ENCODE data around the gene GPC5.
"Not testable (repeated sequence)": the region's sequence is repeated elsewhere in the genome, so short reads cannot be mapped to it uniquely, and the experiment has no call there.

GPC5 gene

DNA sequence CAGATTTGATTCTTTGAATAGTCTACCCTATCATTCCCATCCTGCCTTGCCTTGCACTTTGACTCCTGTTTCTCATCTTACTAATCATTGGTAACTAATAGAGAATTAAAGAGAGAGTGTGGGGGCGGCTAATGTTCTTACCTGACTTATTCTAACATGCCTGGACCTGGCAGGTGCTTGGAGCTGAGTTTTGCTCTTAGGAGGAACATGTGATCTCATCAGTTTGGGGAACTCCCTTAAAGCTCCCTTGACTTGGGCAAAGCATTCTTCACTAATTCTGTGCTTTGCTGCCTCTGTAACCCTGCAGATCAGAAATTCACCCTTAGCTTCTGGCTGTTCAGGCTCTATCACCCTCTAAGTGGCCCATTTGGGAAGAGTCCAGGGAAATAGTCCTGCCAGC, 861.1 kb downstream of the GPC5 start:
- no peak for TF ChIP-seq CTCF (IDR thresholded peaks at IDR 0.05; ENCODE audit: low read depth, low read length)
- in situ Hi-C loops (cut with HindIII; ENCODE audit: low sequenced_read_pairs) = no loop called here
- no peak overlapping the region for H3K4me3 ChIP-seq (ENCODE audit: low read depth, low read length)
- no peak for DNase-seq (ENCODE audit: low read depth, low spot score)

- no peak overlapping the region for H3K4me3 ChIP-seq (ENCODE audit: low read depth, low read length)
- in situ Hi-C loops (cut with HindIII; ENCODE audit: low sequenced_read_pairs) = no loop called here
- no peak for DNase-seq (ENCODE audit: low read depth, low spot score)
- TF ChIP-seq CTCF (IDR thresholded peaks at IDR 0.05; ENCODE audit: low read depth, low read length) = no peak
Measured at GRCh38 chr13:92260363-92260762, 861.9 kb downstream of the GPC5 start.

DNA sequence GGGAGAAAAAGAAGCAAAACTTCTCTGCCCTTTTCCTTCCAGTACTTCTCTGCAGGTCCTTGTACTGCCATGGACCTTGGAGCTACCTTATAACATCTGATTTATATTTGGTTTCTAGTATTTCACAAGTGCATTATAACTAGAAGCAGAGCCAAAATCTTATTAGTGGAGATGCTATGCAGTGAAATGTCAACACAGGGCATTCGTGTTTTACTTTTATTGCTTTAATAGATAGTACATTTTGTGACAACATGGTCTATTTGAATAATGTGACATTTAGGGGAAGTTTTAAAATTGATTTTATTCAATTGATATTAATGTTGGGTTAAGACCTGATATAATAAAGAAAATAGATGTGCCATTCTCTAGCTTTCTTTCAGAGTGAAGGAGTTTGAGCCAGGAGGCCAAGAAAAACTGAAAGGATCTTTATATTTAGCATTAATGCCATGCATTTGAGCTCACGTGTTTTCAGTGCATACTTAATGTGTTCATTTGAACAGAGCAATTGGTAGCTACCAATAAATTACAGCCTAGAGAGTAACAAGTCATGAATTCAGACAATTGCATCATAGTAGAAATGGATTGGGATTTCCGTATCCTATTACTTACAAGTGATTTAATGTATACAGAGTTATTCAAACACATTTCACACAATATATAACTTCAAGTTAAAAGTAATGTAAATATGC, 863.8 kb downstream of the GPC5 start:
- in situ Hi-C loops (cut with HindIII; ENCODE audit: low sequenced_read_pairs) = no loop called here
- DNase-seq (ENCODE audit: low read depth, low spot score) = no peak
- H3K4me3 ChIP-seq (ENCODE audit: low read depth, low read length) = no peak overlapping the region
- TF ChIP-seq CTCF (IDR thresholded peaks at IDR 0.05; ENCODE audit: low read depth, low read length) = no peak

GRCh38 chr13:92265408-92265807, 867.0 kb downstream of the GPC5 start:
- DNase-seq (ENCODE audit: low read depth, low spot score) = peak; percentile 14
- in situ Hi-C loops (cut with HindIII; ENCODE audit: low sequenced_read_pairs) = no loop called here
- TF ChIP-seq CTCF (IDR thresholded peaks at IDR 0.05; ENCODE audit: low read depth, low read length) = no peak
- no peak overlapping the region for H3K4me3 ChIP-seq (ENCODE audit: low read depth, low read length)

DNA sequence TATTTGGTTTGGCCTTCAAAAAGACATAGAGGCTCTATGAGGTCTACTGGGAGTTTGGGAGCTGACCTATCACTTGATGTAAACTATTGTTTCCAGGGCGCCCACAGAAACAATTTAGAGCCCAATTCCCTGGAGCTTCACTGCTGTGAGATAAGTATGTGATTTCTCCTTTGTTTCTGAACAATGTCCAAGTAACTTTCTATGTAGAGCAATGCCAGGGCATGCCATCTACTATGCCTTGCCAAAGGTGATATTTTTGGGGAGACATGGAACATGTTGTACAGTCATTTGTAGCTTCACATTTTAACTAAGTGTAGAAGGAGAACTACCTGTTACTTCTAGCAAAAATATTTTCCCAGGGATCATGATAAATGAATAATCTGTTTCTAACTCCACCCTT, 872.6 kb downstream of the GPC5 start:
- no peak overlapping the region for H3K4me3 ChIP-seq (ENCODE audit: low read depth, low read length)
- in situ Hi-C loops (cut with HindIII; ENCODE audit: low sequenced_read_pairs) = no loop called here
- no peak for DNase-seq (ENCODE audit: low read depth, low spot score)
- TF ChIP-seq CTCF (IDR thresholded peaks at IDR 0.05; ENCODE audit: low read depth, low read length) = no peak

DNA sequence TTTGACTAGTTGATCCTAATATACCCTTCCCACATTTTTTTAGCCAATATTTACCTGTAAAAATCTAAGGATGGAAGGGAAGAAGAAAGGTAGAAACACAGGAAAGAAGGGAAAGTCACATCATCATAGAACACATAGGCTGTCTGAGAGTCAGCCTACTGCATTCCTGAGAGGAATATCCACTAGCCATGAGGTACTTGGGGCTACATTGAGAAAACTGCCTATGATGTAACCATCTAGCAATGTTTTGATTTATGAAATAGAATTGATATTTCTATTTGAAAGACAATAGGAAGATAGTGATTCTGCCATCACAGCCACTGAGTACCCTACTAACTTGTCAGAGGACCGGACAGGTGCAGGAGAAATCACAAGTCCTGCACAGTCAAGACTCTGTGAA, 873.8 kb downstream of the GPC5 start:
- DNase-seq (ENCODE audit: low read depth, low spot score) = no peak
- H3K4me3 ChIP-seq (ENCODE audit: low read depth, low read length) = no peak overlapping the region
- no peak for TF ChIP-seq CTCF (IDR thresholded peaks at IDR 0.05; ENCODE audit: low read depth, low read length)
- in situ Hi-C loops (cut with HindIII; ENCODE audit: low sequenced_read_pairs) = no loop called here

- DNase-seq (ENCODE audit: low read depth, low spot score); H3K4me3 ChIP-seq (ENCODE audit: low read depth, low read length); in situ Hi-C loops (cut with HindIII; ENCODE audit: low sequenced_read_pairs): not testable (repeated sequence)
Measured at GRCh38 chr13:92280986-92281385, 882.6 kb downstream of the GPC5 start.

DNA sequence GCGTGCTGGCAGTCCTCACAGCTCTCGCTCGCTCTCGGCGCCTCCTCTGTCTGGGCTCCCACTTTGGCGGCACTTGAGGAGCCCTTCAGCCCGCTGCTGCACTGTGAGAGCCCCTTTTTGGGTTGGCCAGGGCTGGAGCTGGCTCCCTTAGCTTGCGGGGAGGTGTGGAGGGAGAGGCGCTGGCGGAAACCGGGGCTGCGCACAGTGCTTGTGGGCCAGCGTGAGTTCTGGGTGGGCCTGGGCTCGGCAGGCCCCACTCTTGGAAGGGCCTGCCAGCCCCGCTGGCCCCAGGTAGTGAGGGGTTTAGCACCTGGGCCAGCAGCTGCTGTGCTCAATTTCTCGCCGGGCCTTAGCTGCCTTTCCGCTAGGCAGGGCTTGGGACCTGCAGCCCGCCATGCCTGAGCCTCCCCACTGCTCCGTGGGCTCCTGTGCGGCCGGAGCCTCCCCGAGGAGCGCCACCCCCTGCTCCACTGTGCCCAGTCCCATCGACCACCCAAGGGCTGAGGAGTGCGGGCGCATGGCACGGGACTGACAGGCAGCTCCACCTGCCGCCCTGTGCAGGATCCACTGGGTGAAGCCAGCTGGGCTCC, 892.4 kb downstream of the GPC5 start:
- H3K4me3 ChIP-seq (ENCODE audit: low read depth, low read length); in situ Hi-C loops (cut with HindIII; ENCODE audit: low sequenced_read_pairs); DNase-seq (ENCODE audit: low read depth, low spot score): not testable (repeated sequence)

DNA sequence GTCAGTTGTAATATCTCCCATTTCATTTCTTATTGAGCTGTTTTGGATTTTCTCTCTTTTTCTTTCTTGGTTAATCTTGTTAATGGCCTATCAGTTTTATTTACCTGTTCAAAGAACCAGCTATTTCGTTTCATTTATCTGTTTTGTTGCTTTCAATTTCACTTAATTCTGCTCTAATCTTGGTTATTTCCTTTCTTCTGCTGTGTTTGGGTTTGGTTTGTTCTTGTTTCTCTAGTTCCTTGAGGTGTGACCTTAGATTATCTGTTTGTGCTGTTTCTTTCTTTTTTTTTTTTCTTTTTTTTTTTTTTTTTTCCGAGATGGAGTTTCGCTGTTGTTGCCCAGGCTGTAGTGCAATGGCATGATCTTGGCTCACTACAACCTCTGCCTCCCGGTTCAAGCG, 896.1 kb downstream of the GPC5 start:
- DNase-seq (ENCODE audit: low read depth, low spot score); H3K4me3 ChIP-seq (ENCODE audit: low read depth, low read length); in situ Hi-C loops (cut with HindIII; ENCODE audit: low sequenced_read_pairs): not testable (repeated sequence)

- H3K4me3 ChIP-seq (ENCODE audit: low read depth, low read length); DNase-seq (ENCODE audit: low read depth, low spot score); in situ Hi-C loops (cut with HindIII; ENCODE audit: low sequenced_read_pairs): not testable (repeated sequence)
Measured at GRCh38 chr13:92296154-92296671, 897.8 kb downstream of the GPC5 start.
